GM23338 (cell line): ENCODE measurements around the gene ZDHHC6. TPM values are rescaled to one million over a fixed set of nuclear protein-coding genes. Genes with fewer than 3 reads are reported as not detected.

Experiments
- ATAC-seq: fragments of 200-7000 bp; cut with Tn5 transposase; 3 replicates; pipeline ENCODE4 v1.9.1; 2020
- DNase-seq: peaks from one replicate; pipeline ENCODE4 v3.0.0-alpha.2; 2015; ENCODE audit warnings: low spot score
- H2AFZ ChIP-seq: fragments of 200-600 bp; sonication (generic); 2 replicates; pipeline ENCODE4 v1.8.0; 2016; ENCODE audit warnings: antibody characterized with exemption, mild to moderate bottlenecking, moderate library complexity
- H3F3A ChIP-seq: fragments of 200-600 bp; sonication (generic); replicated peaks from 2 replicates; pipeline ENCODE4 v1.8.0; 2017; ENCODE audit warnings: antibody characterized with exemption, mixed run types, low read depth
- H3K27ac ChIP-seq: fragments of 200-600 bp; sonication (generic); 2 replicates; pipeline ENCODE4 v1.6.1; 2016; ENCODE audit warnings: low read depth
- H3K27me3 ChIP-seq: fragments of 200-600 bp; sonication (generic); 2 replicates; pipeline ENCODE4 v1.8.0; 2016; ENCODE audit warnings: mild to moderate bottlenecking, mixed run types, moderate library complexity; ENCODE audit not compliant: insufficient read depth
- H3K36me3 ChIP-seq: fragments of 200-600 bp; sonication (generic); 2 replicates; pipeline ENCODE4 v1.8.0; 2016; ENCODE audit warnings: mild to moderate bottlenecking; ENCODE audit not compliant: insufficient read depth
- H3K4me1 ChIP-seq: fragments of 200-600 bp; sonication (generic); 2 replicates; pipeline ENCODE4 v1.8.0; 2016; ENCODE audit warnings: mild to moderate bottlenecking, moderate library complexity; ENCODE audit not compliant: insufficient read depth
- H3K4me2 ChIP-seq: fragments of 200-600 bp; sonication (generic); 2 replicates; pipeline ENCODE4 v1.7.1; 2017; ENCODE audit warnings: mixed run types
- H3K4me3 ChIP-seq: fragments of 200-600 bp; sonication (generic); 2 replicates; pipeline ENCODE4 v1.6.1; 2016; ENCODE audit warnings: mixed run types
- H3K79me2 ChIP-seq: fragments of 200-600 bp; sonication (generic); replicated peaks from 2 replicates; pipeline ENCODE4 v1.8.0; 2017; ENCODE audit warnings: mild to moderate bottlenecking; ENCODE audit not compliant: insufficient read depth
- H3K9me2 ChIP-seq: fragments of 200-600 bp; sonication (generic); 2 replicates; pipeline ENCODE4 v1.8.0; 2017; ENCODE audit not compliant: insufficient read depth
- H4K20me1 ChIP-seq: fragments of 200-600 bp; sonication (generic); replicated peaks from 2 replicates; pipeline ENCODE4 v1.8.0; 2017; ENCODE audit warnings: mild to moderate bottlenecking; ENCODE audit not compliant: insufficient read depth
- H3K27ac Mint-ChIP-seq: 2 replicates; pipeline ENCODE4 v1.8.0; 2020; ENCODE audit warnings: inconsistent platforms, mild to moderate bottlenecking, moderate library complexity, mixed read lengths
- H3K27me3 Mint-ChIP-seq: 3 replicates; pipeline ENCODE4 v1.8.0; 2022; ENCODE audit warnings: low read depth, mild to moderate bottlenecking, moderate library complexity, mixed read lengths, inconsistent platforms; ENCODE audit not compliant: insufficient read depth, poor library complexity
- H3K36me3 Mint-ChIP-seq: 3 replicates; pipeline ENCODE4 v1.8.0; 2021; ENCODE audit warnings: low read depth, mild to moderate bottlenecking, inconsistent platforms, moderate library complexity, mixed read lengths
- H3K4me1 Mint-ChIP-seq: 3 replicates; pipeline ENCODE4 v1.8.0; 2020; ENCODE audit warnings: mild to moderate bottlenecking, inconsistent platforms, mixed read lengths
- H3K4me3 Mint-ChIP-seq: 3 replicates; pipeline ENCODE4 v1.8.0; 2021; ENCODE audit warnings: moderate library complexity, mild to moderate bottlenecking, inconsistent platforms, mixed read lengths
- H3K9me3 Mint-ChIP-seq: 3 replicates; pipeline ENCODE4 v1.8.0; 2020; ENCODE audit warnings: moderate library complexity, mild to moderate bottlenecking, inconsistent platforms, mixed read lengths
- CREB1 ChIP-seq: fragments of 250-450 bp; sonication (Bioruptor Pico); IDR thresholded peaks from 2 replicates; pipeline ENCODE4 v1.5.0; 2020; ENCODE audit warnings: low read depth, mild to moderate bottlenecking, moderate library complexity
- CTCF ChIP-seq, 2 experiments: fragments of 200-600 bp in 1 of 2; sonication (generic) in 1 of 2; conservative IDR thresholded peaks; 2 replicates each; pipeline versions ENCODE4 v1.5.1 to v1.6.1; 2016 to 2017; ENCODE audit warnings: antibody characterized with exemption in 2 of 2, low read depth in 2 of 2, mild to moderate bottlenecking in 2 of 2, moderate library complexity in 1 of 2
- ETS1 ChIP-seq: IDR thresholded peaks from 2 replicates; pipeline ENCODE4 v1.6.1; 2016; ENCODE audit warnings: antibody characterized with exemption
- EZH2 ChIP-seq: fragments of 200-600 bp; sonication (generic); IDR thresholded peaks from one replicate; pipeline ENCODE4 v1.8.0; 2017; ENCODE audit warnings: antibody characterized with exemption, mild to moderate bottlenecking, low read depth; ENCODE audit not compliant: unreplicated experiment
- NANOG ChIP-seq: IDR thresholded peaks from 2 replicates; pipeline ENCODE4 v1.6.1; 2016; ENCODE audit warnings: antibody characterized with exemption, borderline replicate concordance
- POLR2AphosphoS5 ChIP-seq: IDR thresholded peaks from 2 replicates; pipeline ENCODE4 v1.6.1; 2016; ENCODE audit warnings: antibody characterized with exemption, low read depth
- STAT1 ChIP-seq: IDR thresholded peaks from one replicate; pipeline ENCODE4 v1.6.1; 2016; ENCODE audit warnings: antibody characterized with exemption; ENCODE audit not compliant: unreplicated experiment
- ZNF114 ChIP-seq: fragments of 250-450 bp; sonication (Bioruptor Pico); IDR thresholded peaks from 2 replicates; pipeline ENCODE4 v1.5.0; 2020; ENCODE audit warnings: mild to moderate bottlenecking, moderate library complexity
- ZNF331 ChIP-seq: fragments of 250-450 bp; sonication (Bioruptor Pico); IDR thresholded peaks from 2 replicates; pipeline ENCODE4 v1.5.0; 2020; ENCODE audit warnings: low read depth, mild to moderate bottlenecking, moderate library complexity
- ZNF462 ChIP-seq: fragments of 250-450 bp; sonication (Bioruptor Pico); IDR thresholded peaks from 2 replicates; pipeline ENCODE4 v1.5.0; 2020; ENCODE audit warnings: mild to moderate bottlenecking, moderate library complexity
- polyA plus RNA-seq: library from polyadenylated mRNA; unstranded; fragments of >200 nt; fragmentation: Nextera tagmentation; extraction: Ambion mirVana; gene quantifications from 2 replicates; pipeline ENCODE4 v1.2.1, GENCODE V29; 2016
- total RNA-seq: library from RNA; depleted of rRNA; stranded (reverse); fragments of >200 nt; shearing (Covaris generic); gene quantifications from 2 replicates; pipeline ENCODE4 v1.2.3, GENCODE V29; 2014

The ZDHHC6 gene
- total and polyA plus RNA-seq, 2 experiments from 2014 or later: 24.6 to 33.7 TPM

GRCh38 chr10:112383325-112383724 is 63.4 kb downstream of the ZDHHC6 start:
- no peak overlapping the region; the same call in 1 of the 2 replicates for H3K27ac Mint-ChIP-seq
- TF ChIP-seq CTCF (conservative IDR thresholded peaks at IDR 0.05; ENCODE audit: low read depth in 2 of 2) (no peak), CREB1 (CRISPR knock-in tag) (no peak), NANOG (no peak), ZNF114 (CRISPR knock-in tag) (no peak), ZNF331 (no peak), EZH2 (no peak), ZNF462 (CRISPR knock-in tag) (no peak), STAT1 (no peak), ETS1 (no peak), POLR2AphosphoS5 (no peak)
- Histone ChIP-seq H3K4me2 (no peak overlapping the region), H4K20me1 (no peaks in the 10 kb centered on the region), H3K4me1 (no peaks in the 10 kb centered on the region), H2AFZ (no peak overlapping the region), H3K36me3 (no peaks in the 10 kb centered on the region), H3K4me3 (no peak overlapping the region), H3K79me2 (no peaks in the 10 kb centered on the region), H3F3A (no peaks in the 10 kb centered on the region), H3K27ac (no peak overlapping the region), H3K27me3 (no peaks in the 10 kb centered on the region), H3K9me2 (no peaks in the 10 kb centered on the region)
- no peaks in the 10 kb centered on the region for H3K36me3 Mint-ChIP-seq
- ATAC-seq (no peak), DNase-seq (no peak)
- no peaks in the 10 kb centered on the region for H3K9me3 Mint-ChIP-seq
- no peaks in the 10 kb centered on the region for H3K4me1 Mint-ChIP-seq
- H3K4me3 Mint-ChIP-seq: no peak overlapping the region
- H3K27me3 Mint-ChIP-seq: peaks cover 1% of the 10 kb centered on the region
